ENCODE results near the gene SPRR3.

SPRR3 gene, protein sequence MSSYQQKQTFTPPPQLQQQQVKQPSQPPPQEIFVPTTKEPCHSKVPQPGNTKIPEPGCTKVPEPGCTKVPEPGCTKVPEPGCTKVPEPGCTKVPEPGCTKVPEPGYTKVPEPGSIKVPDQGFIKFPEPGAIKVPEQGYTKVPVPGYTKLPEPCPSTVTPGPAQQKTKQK

GRCh38 chr1:153001382-153001781, at the start of gene SPRR3:
Gene SPRR3, plus strand, starts transcription at chr1:153001749. Its CDS starts 1,272 bp downstream, at chr1:153003021.
- in situ Hi-C loops (cut with MboI; ENCODE audit: low sequenced_read_pairs), result no loop called here

GRCh38 chr1:152953761-152954160, 47.8 kb upstream of the SPRR3 start:
- in situ Hi-C loops (cut with MboI; ENCODE audit: low sequenced_read_pairs), result no loop called here

GRCh38 chr1:152954436-152954835, 47.1 kb upstream of the SPRR3 start:
- in situ Hi-C loops (cut with MboI; ENCODE audit: low sequenced_read_pairs), result no loop called here

DNA sequence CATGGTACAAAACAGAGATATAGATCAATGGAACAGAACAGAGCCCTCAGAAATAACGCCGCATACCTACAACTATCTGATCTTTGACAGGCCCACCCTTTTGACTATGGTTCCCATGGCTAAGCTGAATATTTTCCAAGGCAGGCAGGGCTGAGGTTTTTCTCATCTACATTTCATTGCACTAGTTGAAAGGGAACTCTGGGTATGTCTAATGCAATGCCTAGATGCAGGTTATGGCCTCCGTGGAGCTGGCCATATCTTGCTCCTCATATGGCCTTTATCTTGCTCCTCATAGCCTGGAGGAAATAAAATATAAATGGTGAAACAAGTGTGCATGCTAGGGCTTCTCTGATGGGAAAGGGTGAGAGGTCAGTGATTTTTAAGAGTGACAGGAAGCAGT, 44.0 kb upstream of the SPRR3 start:
- in situ Hi-C loops (cut with MboI; ENCODE audit: low sequenced_read_pairs), result no loop called here

DNA sequence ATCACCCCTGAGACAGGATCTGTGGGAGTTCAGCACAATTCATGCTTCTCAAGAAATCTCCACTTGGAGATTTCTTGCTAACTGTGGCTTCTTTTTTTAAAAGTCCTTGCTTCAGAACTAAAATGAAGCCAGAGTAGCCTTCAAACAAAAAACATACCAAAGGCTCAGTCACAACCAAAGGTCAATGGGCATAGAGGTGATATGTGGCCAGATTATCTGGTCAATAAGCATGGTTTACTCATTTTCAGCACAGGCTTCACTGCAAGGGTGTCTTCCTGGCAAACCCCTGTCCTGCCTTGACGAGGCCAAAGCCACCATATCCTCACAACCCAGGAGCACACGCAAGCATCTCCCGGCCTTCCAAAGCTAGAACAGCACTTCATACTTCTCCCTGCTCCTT, 42.3 kb upstream of the SPRR3 start:
- in situ Hi-C loops (cut with MboI; ENCODE audit: low sequenced_read_pairs), result no loop called here

GRCh38 chr1:152959801-152960451, 41.6 kb upstream of the SPRR3 start:
- in situ Hi-C loops (cut with MboI; ENCODE audit: low sequenced_read_pairs), result no loop called here

DNA sequence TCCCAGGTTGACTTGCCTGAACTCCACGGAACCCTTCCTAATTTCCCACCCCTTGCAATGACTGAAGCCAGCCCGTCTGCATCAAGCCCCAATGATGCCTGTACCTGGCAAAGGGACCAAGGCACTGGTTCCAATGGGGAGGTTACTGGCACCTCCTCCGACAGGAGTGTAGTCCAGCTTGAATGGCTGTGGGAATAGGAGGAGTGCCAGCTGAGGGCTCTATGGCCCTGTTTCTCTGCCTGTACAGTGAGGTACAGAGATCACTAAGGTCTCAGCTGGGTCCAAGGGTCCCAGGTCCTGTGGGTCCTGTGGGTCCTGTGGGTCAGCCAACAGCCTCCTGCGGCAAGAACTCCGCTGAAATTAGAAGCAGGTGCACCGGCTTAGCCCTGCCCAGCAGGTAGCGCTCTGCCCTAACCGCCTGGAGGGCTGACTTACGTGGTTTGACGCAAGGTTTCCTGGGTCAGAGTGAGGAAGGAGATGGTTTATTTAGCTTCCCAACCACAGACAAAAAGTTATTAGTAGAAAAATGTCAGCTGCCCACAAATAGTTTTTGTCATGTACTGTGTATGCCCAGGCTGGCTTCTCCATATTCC, 41.0 kb upstream of the SPRR3 start:
- in situ Hi-C loops (cut with MboI; ENCODE audit: low sequenced_read_pairs), result no loop called here

- in situ Hi-C loops (cut with MboI; ENCODE audit: low sequenced_read_pairs), result no loop called here
Measured at GRCh38 chr1:152961226-152961891, 40.2 kb upstream of the SPRR3 start.

DNA sequence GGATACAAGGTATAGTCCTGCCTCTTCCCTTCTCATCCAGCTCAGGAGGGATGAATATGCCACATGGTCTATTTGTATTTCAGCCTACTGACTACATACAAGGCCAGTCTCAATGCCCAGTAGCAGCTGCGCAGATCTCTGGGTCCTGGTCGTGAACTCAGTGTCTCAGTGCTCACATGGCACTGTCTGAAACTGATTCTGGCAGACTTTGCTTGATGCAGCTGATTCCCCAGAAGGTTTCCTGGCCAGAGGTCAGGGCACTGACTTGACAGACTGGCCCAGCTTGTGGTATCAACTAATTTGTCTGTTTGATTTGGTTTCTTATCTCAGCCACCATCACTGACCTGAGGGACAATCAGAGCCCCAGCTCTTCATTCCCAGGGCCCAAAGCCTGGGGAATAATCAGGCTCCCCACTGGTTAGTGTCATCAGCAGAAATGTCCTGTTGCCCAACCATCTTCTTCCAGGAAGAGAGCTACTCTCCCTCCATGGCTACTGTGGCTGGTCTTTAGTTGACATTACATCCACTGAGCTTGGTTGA, 38.6 kb upstream of the SPRR3 start:
- in situ Hi-C loops (cut with MboI; ENCODE audit: low sequenced_read_pairs), result no loop called here

DNA sequence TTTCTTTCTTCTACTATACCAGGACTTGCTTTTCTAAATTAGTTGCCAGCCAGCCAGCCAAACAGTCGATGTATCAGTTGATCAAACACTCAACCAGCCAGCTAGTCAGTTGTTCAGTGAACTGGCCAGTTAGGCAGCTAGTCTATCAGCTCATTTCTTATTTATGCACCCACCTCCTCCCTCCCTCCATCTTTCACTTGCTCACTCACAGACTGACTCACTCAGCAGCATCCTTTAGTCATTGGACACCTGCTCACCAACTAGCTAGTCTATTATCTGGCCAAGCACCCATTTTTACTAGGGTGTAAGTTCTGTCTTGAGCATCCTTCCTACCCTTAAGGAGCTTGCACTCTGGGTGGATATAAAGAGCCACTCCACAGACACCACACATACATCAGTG, 37.0 kb upstream of the SPRR3 start:
- in situ Hi-C loops (cut with MboI; ENCODE audit: low sequenced_read_pairs), result no loop called here

DNA sequence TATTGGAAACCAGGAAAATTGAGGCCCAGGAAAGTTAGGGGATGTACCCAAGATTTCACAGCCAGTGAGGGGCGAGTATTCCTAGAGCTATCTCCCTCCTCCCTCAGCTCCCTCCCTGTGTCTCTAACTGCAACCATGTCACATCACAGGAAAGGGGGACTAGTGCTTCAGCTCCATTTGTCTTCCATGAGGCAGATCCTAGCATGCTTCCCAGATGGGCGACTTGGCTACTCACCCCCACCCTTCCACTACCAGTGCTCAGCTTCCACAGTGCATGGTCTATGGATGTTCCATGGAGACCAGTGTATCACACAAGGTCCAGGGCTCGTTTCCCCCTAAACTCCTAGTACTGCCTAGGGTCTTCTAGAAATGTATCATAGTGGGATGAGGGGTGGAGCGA, 35.7 kb upstream of the SPRR3 start:
- in situ Hi-C loops (cut with MboI; ENCODE audit: low sequenced_read_pairs), result no loop called here

- in situ Hi-C loops (cut with MboI; ENCODE audit: low sequenced_read_pairs), result no loop called here
Measured at GRCh38 chr1:152967201-152967600, 34.3 kb upstream of the SPRR3 start.

DNA sequence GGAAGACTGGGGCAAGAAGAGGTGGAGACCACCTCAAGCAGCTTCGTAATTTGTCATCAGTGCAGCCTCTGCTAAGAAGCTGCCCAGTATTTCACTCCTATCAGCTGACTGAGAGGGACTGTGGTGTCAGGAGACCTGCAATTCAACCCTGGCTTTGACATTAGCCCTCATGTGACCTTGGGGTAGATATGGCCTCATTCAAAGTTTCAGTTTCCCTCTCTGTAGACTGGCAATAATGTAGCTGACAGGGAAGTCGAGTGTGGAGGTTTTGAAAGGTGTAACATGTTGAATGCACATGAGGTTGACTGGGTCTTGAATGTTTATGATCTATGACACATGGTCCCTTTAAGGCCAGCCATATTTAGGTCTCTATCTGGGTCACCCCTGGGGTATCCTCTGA, 33.3 kb upstream of the SPRR3 start:
- in situ Hi-C loops (cut with MboI; ENCODE audit: low sequenced_read_pairs), result no loop called here

DNA sequence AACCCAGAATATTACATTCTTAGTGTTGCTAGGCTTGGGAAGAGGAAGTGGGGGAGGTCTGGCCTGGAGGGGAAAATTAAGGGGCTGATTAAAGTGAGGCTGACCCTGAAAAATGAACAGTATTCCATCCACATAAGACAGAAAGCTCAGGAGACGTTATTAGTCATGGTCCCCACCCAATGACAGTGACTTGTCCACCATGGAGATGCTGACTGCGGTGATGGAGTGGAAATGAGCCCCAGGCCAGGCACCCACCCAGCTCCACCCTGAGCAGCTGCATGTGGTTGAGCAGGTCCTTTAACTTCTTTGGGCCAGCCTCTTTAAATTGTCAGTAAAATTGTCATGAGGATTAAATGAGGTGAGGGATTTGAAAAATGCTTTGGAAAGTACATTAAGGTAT, 32.5 kb upstream of the SPRR3 start:
- in situ Hi-C loops (cut with MboI; ENCODE audit: low sequenced_read_pairs), result no loop called here

GRCh38 chr1:152970495-152970894, 31.1 kb upstream of the SPRR3 start, which contains the start of gene SPRR4:
Gene SPRR4, plus strand, starts transcription at chr1:152970648. Its CDS starts 1,243 bp downstream, at chr1:152971891.
- in situ Hi-C loops (cut with MboI; ENCODE audit: low sequenced_read_pairs), result no loop called here

- in situ Hi-C loops (cut with MboI; ENCODE audit: low sequenced_read_pairs), result no loop called here
Measured at GRCh38 chr1:152972196-152972886, 29.2 kb upstream of the SPRR3 start.

DNA sequence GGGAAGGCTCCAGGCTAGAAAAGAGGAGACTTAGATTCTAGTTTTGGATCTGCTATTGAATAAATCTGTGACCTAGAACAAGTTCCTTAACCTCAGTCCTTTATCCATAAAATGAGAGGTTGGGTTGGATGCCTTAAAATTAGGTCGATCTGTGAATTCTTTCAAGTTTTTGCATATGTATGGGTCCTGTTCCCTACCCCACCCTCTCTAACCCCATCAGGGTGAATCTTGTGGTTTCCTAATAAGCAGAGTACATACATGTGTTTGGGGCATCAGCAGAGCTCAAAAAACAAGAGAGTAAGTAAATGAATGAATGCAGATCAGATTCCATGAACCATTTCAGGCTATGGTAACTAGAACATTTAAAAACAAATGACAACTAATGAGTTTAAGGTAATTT, 24.9 kb upstream of the SPRR3 start:
- in situ Hi-C loops (cut with MboI; ENCODE audit: low sequenced_read_pairs), result no loop called here

GRCh38 chr1:152977614-152978013, 23.9 kb upstream of the SPRR3 start:
- in situ Hi-C loops (cut with MboI; ENCODE audit: low sequenced_read_pairs), result no loop called here

DNA sequence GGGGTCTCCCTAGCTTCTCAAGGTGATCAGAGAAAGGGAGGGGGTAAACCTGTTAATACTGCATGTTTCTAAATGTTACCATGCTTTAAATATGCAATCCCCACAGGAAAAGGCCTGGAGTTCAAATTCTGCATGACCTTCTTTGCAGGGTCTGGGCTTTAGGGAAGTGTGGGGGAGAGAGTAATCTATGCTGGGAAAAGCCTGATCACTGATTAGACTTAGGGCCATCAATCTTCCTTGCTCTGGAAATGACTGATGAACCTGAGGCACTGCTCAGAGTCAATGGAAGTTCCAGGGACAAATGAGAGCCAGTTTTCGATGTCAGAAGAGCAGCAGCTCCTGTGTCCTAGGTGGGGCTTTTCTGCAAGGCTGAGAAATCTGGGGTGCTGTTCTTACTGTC, 20.9 kb upstream of the SPRR3 start:
- in situ Hi-C loops (cut with MboI; ENCODE audit: low sequenced_read_pairs), result no loop called here

- in situ Hi-C loops (cut with MboI; ENCODE audit: low sequenced_read_pairs), result no loop called here
Measured at GRCh38 chr1:152981146-152981871, 20.2 kb upstream of the SPRR3 start.

Data from HL-60/S4 treated with phorbol 12-myristate 13-acetate at 8.2 ng/mL for 4 days and 3 days (cell line).